Measurements from ENCODE around the gene PSMC5. TPM values are rescaled to one million over a fixed set of nuclear protein-coding genes. Genes with fewer than 3 reads are reported as not detected.

The PSMC5 gene
- total and polyA plus RNA-seq, 10 of the 15 experiments (the other 5 are each of a cell fraction or from before 2014, with no cell fraction given) = 55.0 to 266 (median 148) TPM

DNA sequence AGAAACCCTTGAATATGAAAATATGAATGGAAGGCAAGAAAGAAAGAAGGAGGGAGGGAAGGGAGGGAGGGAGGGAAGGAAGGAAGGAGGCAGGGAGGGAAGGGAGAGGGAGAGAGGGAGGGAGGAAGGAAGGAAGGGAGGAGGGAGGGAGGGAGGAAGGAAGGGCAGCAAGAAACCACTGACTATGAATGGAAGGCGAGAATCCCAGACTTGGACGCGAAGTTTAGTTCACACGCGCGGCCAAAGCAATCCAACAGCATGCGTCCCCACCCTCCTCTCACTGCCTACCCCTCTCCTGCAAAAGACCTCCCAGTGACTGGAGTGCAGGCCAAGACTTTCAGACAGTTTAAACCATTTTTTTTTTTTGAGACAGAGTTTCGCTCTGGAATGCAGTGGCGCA lies 23.2 kb downstream of the PSMC5 start:
- no peaks in the 10 kb centered on the region for H4K20me1 ChIP-seq (ENCODE audit: control insufficient read depth, insufficient read depth)
- intact Hi-C loops (cut with micrococcal nuclease; ENCODE audit: unreplicated experiment) = no loop called here
- DNase-seq (ENCODE audit: low read depth, low spot score) = no peak
- BruUV-seq (replicated peaks) = no TSS peak
- SMC1A ChIA-PET (ENCODE audit: uncharacterized antibody, unreplicated experiment) = no interaction called here
- ATAC-seq = no peak
- in situ Hi-C loops (cut with MboI) = no loop called here
- TF ChIP-seq, protein P1, sequence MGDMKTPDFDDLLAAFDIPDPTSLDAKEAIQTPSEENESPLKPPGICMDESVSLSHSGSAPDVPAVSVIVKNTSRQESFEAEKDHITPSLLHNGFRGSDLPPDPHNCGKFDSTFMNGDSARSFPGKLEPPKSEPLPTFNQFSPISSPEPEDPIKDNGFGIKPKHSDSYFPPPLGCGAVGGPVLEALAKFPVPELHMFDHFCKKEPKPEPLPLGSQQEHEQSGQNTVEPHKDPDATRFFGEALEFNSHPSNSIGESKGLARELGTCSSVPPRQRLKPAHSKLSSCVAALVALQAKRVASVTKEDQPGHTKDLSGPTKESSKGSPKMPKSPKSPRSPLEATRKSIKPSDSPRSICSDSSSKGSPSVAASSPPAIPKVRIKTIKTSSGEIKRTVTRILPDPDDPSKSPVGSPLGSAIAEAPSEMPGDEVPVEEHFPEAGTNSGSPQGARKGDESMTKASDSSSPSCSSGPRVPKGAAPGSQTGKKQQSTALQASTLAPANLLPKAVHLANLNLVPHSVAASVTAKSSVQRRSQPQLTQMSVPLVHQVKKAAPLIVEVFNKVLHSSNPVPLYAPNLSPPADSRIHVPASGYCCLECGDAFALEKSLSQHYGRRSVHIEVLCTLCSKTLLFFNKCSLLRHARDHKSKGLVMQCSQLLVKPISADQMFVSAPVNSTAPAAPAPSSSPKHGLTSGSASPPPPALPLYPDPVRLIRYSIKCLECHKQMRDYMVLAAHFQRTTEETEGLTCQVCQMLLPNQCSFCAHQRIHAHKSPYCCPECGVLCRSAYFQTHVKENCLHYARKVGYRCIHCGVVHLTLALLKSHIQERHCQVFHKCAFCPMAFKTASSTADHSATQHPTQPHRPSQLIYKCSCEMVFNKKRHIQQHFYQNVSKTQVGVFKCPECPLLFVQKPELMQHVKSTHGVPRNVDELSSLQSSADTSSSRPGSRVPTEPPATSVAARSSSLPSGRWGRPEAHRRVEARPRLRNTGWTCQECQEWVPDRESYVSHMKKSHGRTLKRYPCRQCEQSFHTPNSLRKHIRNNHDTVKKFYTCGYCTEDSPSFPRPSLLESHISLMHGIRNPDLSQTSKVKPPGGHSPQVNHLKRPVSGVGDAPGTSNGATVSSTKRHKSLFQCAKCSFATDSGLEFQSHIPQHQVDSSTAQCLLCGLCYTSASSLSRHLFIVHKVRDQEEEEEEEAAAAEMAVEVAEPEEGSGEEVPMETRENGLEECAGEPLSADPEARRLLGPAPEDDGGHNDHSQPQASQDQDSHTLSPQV (IDR thresholded peaks at IDR 0.05) = no peak
- no peak for TF ChIP-seq BRCA1 (IDR thresholded peaks at IDR 0.05; ENCODE audit: low read depth, low read length)
- TF ChIP-seq SP1 (IDR thresholded peaks at IDR 0.05; ENCODE audit: low read depth, low read length) = no peak
- no peak for TF ChIP-seq CREM (IDR thresholded peaks at IDR 0.05; ENCODE audit: low read depth)
- no peak for TF ChIP-seq POU2F2 (IDR thresholded peaks at IDR 0.05; ENCODE audit: borderline replicate concordance, low read depth, low read length)
- TF ChIP-seq, protein P2, sequence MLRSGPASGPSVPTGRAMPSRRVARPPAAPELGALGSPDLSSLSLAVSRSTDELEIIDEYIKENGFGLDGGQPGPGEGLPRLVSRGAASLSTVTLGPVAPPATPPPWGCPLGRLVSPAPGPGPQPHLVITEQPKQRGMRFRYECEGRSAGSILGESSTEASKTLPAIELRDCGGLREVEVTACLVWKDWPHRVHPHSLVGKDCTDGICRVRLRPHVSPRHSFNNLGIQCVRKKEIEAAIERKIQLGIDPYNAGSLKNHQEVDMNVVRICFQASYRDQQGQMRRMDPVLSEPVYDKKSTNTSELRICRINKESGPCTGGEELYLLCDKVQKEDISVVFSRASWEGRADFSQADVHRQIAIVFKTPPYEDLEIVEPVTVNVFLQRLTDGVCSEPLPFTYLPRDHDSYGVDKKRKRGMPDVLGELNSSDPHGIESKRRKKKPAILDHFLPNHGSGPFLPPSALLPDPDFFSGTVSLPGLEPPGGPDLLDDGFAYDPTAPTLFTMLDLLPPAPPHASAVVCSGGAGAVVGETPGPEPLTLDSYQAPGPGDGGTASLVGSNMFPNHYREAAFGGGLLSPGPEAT (IDR thresholded peaks at IDR 0.05; ENCODE audit: low read depth) = no peak
- no peaks in the 10 kb centered on the region for H3K79me2 ChIP-seq (ENCODE audit: control insufficient read depth, insufficient read depth, low read length)
- H3K4me2 ChIP-seq (ENCODE audit: control insufficient read depth, insufficient read depth) = no peak overlapping the region
- no peaks in the 10 kb centered on the region for H3K36me3 ChIP-seq (ENCODE audit: control insufficient read depth in 2 of 2, insufficient read depth in 2 of 2, low read length in 1 of 2)
- no peak for FAIRE-seq
- POLR2A ChIA-PET = no interaction called here
- CTCF ChIA-PET = interaction anchor here (1.3 to 1.7 kb wide), 2 partner anchors 9 to 443 kb away, joined by 3 to 5 read pairs; no protein-coding TSS in a partner anchor
- RAD21 ChIA-PET (ENCODE audit: unreplicated experiment) = no interaction called here
- H2AFZ ChIP-seq (ENCODE audit: control insufficient read depth, low read depth, low read length) = no peak overlapping the region
- peaks cover 0 to 1% of the 10 kb centered on the region in 2 experiments; a peak in 1 of 4 replicates for H3K27me3 ChIP-seq (replicated peaks in 1 of 2; ENCODE audit: control insufficient read depth in 2 of 2, insufficient read depth in 2 of 2, low read length in 1 of 2)
- H3K4me3 ChIP-seq = no peak overlapping the region
- H3K9ac ChIP-seq (ENCODE audit: control insufficient read depth, insufficient read depth, low read length) = no peak overlapping the region
- no peak overlapping the region for H3K27ac ChIP-seq (ENCODE audit: control insufficient read depth, insufficient read depth)
- H3K9me3 ChIP-seq (replicated peaks; ENCODE audit: control insufficient read depth, insufficient read depth, low read length) = peaks cover 5% of the 10 kb centered on the region; the same call in 2 of the 3 replicates
- peaks cover 7% of the 10 kb centered on the region for H3K4me1 ChIP-seq (ENCODE audit: control insufficient read depth, insufficient read depth, low read length)
- WGBS (ENCODE audit: insufficient coverage, insufficient replicate concordance, low lambda C conversion rate, missing lambda C conversion rate) = 94% methylated on average over 9 of the region's 9 CpGs
